ENCODE data around the gene JSRP1. TPM values are rescaled to one million over a fixed set of nuclear protein-coding genes. Genes with fewer than 3 reads are reported as not detected.
A peak's percentile ranks its signal among the peaks of the same experiment; 100 is the strongest.

The JSRP1 gene
- total RNA-seq, 4 donors from 2014 or later: not detected

DNA sequence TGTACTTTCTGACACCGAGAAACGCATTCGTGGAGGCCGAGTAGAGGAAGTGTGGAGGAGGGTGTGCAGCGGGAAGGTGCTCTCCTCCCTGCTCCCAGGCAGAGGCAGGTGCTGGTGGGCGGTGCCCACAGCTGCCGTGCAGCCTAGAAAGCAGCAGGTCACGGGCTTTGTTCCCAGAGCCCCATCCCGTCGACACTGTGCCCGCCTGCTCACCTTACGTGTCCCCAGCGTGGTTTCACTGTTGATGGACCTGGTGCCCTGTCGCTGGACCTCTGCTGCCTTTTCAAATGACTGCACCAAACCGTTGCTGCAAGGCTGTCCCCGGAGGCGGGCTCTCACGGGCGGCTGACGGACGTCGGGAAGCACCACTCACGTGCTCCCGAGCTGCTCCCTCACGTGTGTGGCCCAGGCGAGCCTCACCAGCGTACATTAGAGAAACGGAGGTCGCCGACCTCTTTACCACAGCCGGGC lies 40.9 kb downstream of the JSRP1 start:
- no peak for DNase-seq
- Histone ChIP-seq H3K4me1 (peaks cover 0 to 12% (median 1%) of the 10 kb centered on the region in 4 donors), H3K27me3 (no peaks in the 10 kb centered on the region), H3K27ac (peak overlapping the region in 1 of 4 donors; percentile 19), H3K4me3 (peak overlapping the region in 1 of 4 donors; percentile 9), H3K9me3 (no peaks in the 10 kb centered on the region), H3K36me3 (peaks cover 0 to 87% (median 0%) of the 10 kb centered on the region in 3 donors)
- TF ChIP-seq POLR2A (IDR thresholded peaks at IDR 0.05): no peak
- TF ChIP-seq, protein P1, sequence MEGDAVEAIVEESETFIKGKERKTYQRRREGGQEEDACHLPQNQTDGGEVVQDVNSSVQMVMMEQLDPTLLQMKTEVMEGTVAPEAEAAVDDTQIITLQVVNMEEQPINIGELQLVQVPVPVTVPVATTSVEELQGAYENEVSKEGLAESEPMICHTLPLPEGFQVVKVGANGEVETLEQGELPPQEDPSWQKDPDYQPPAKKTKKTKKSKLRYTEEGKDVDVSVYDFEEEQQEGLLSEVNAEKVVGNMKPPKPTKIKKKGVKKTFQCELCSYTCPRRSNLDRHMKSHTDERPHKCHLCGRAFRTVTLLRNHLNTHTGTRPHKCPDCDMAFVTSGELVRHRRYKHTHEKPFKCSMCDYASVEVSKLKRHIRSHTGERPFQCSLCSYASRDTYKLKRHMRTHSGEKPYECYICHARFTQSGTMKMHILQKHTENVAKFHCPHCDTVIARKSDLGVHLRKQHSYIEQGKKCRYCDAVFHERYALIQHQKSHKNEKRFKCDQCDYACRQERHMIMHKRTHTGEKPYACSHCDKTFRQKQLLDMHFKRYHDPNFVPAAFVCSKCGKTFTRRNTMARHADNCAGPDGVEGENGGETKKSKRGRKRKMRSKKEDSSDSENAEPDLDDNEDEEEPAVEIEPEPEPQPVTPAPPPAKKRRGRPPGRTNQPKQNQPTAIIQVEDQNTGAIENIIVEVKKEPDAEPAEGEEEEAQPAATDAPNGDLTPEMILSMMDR (IDR thresholded peaks at IDR 0.05): no peak

DNA sequence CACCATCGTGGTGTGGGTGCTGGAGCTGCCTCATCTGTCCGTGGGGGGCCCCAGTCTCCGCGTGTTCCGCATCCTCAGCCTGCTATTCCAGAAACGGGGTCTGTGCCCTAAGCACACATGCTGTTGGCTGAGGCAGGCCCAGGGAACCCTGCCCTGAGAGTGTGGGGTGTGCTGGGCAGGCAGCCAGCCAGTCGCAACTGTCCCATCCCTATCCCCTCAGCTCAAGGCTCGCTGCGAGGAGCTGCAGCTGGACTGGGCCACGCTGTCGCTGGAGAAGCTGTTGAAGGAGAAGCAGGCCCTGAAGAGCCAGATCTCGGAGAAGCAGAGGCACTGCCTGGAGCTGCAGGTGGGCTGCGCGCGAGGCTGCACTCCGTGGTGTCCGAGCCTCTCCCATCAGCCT lies 42.0 kb downstream of the JSRP1 start:
- peak overlapping the region in 1 of 4 donors; percentile 48 for H3K4me3 ChIP-seq
- no peaks in the 10 kb centered on the region for H3K9me3 ChIP-seq
- peak overlapping the region; percentile 5 to 97 (median 82) for H3K27ac ChIP-seq
- DNase-seq: no peak
- TF ChIP-seq, protein P1 (IDR thresholded peaks at IDR 0.05): no peak
- no peak for TF ChIP-seq POLR2A (IDR thresholded peaks at IDR 0.05)
- no peaks in the 10 kb centered on the region for H3K27me3 ChIP-seq
- H3K36me3 ChIP-seq: peaks cover 0 to 87% (median 0%) of the 10 kb centered on the region in 3 donors
- H3K4me1 ChIP-seq: peaks cover 0 to 12% (median 1%) of the 10 kb centered on the region in 4 donors

DNA sequence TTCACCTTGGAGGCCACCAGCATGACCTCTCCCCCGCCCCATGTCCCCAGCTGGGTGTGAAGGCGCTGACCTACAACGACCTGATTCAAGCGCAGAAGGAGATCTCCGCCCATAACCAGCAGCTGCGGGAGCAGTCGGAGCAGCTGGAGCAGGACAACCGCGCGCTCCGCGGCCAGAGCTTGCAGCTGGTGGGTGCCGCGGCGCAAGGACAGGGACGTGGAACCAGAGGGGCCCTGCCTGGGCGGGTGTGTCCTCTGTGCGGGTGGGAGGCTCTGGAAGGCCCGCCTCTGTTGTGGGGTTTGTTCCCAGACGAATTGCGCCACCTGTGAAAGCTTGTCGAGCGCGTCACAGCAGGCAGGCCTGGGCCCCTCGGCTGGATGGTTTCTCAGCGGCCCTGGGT lies 42.4 kb downstream of the JSRP1 start:
- DNase-seq: peak in 1 of 3 donors; percentile 70
- no peak for TF ChIP-seq POLR2A (IDR thresholded peaks at IDR 0.05)
- TF ChIP-seq, protein P1 (IDR thresholded peaks at IDR 0.05): no peak
- peak overlapping the region; percentile 5 to 97 (median 82) for H3K27ac ChIP-seq

DNA sequence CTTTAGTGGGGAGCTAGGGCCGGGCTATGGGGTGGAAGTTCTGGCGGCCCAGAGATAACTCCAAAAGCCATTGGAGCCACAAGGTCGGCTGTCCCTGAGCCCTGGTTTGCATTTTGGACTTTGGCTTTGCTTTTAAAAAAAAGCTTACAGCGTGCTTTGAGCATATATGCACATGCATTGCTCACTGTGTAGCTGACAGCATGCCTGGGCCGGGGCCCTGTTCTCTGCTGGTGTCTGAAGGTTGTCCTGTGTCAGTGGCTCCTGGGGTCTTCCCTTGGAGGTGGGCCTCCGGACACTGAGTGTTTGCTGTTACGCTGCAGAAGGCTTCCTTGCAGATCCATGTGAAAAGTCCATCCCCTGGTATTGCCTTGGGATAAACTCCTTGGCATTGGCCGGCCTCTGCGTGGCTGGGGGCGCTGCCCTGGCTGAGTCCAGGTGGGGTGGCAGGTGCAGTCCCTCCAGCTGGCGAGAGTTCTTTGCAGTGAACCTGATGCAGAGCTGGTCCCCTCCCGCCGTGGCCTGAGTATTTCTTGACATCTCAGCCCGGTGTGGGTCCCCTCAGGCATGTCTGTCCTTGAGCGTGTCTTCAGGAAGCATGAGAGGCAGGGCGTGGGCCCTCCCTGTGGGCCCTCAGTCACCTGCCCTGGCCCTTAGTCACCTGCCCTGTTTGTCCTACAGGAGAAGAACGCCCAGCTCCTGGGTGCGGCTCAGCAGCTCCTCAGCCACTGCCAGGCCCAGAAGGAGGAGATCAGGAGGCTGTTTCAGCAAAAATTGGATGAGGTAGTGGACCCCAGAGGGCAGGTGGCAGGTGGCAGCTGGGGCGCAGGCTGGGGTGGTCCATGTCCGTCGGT lies 43.1 kb downstream of the JSRP1 start:
- Histone ChIP-seq H3K27ac (peak overlapping the region in 3 of 4 donors; percentile 78 to 97 (median 86)), H3K4me1 (peaks cover 0 to 22% (median 1%) of the 10 kb centered on the region in 4 donors), H3K36me3 (peaks cover 0 to 81% (median 0%) of the 10 kb centered on the region in 3 donors), H3K4me3 (peak overlapping the region in 2 of 4 donors; percentile 20 to 48), H3K9me3 (no peaks in the 10 kb centered on the region), H3K27me3 (no peaks in the 10 kb centered on the region)
- peak in 2 of 3 donors; percentile 89 to 90 for DNase-seq
- peak; percentile 18 to 60 for TF ChIP-seq POLR2A (IDR thresholded peaks at IDR 0.05)
- TF ChIP-seq, protein P1 (IDR thresholded peaks at IDR 0.05): no peak

More for the DNA sequence above, 42.4 kb downstream of the JSRP1 start:
- Histone ChIP-seq H3K4me3 (peak overlapping the region in 2 of 4 donors; percentile 20 to 48), H3K27me3 (no peaks in the 10 kb centered on the region), H3K36me3 (peaks cover 0 to 85% (median 0%) of the 10 kb centered on the region in 3 donors), H3K9me3 (no peaks in the 10 kb centered on the region), H3K4me1 (peaks cover 0 to 15% (median 1%) of the 10 kb centered on the region in 4 donors)

DNA sequence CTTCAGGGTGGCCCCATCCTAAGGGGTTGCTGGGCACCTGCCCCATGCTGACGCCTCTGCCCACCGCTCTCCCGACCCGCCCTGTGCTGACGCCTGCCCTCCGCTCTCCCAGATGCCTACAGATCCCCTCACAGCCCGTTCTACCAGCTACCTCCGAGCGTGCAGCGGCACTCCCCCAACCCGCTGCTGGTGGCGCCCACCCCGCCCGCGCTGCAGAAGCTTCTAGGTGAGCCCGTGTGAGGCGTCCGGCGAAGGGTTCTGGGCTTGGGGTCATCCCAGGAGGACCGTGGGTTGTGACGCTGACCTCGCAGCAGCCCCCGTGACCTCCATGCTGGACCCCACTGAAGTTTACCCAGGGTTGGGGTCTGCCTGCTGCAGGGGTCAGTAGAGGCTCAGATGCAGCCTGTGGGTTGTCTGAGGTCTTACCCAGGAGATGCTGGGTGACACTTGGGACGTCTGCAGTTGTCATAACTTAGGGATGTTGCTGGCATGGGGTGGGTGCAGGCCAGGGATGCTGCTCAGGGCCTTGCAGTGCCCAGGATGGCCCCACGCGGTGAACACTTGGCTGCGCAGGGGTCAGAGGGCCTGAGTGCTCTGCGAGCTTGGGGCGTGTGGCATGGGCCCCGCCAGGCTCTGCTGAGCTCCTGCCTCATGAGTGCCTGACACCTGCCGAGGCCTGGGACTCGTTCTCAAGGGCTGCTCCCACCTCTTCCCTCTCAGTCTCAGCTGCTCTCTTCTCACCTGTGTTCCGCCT lies 45.1 kb downstream of the JSRP1 start:
- TF ChIP-seq, protein P1 (IDR thresholded peaks at IDR 0.05): no peak
- no peak for TF ChIP-seq POLR2A (IDR thresholded peaks at IDR 0.05)
- Histone ChIP-seq H3K27ac (peak overlapping the region in 1 of 4 donors; percentile 97), H3K4me3 (no peak overlapping the region), H3K4me1 (peaks cover 0 to 25% (median 1%) of the 10 kb centered on the region in 4 donors), H3K9me3 (no peaks in the 10 kb centered on the region), H3K36me3 (peaks cover 0 to 76% (median 0%) of the 10 kb centered on the region in 3 donors), H3K27me3 (no peaks in the 10 kb centered on the region)
- DNase-seq: no peak
